IPS DF 6.9 (cell line): Measurements from ENCODE around the gene ABHD16A.
A peak's percentile ranks its signal among the peaks of the same experiment; 100 is the strongest.

Source experiments
- DNase-seq: peaks from one replicate; pipeline ENCODE4 v3.0.0-alpha.2; 2013; ENCODE audit warnings: low read depth, low spot score
- H3K27ac ChIP-seq: one replicate; pipeline ENCODE4 v1.5.1; 2013; ENCODE audit warnings: low read length, control low read depth
- H3K27me3 ChIP-seq: 2 replicates; pipeline ENCODE4 v1.6.1; 2013; ENCODE audit warnings: mild to moderate bottlenecking, low read length; ENCODE audit not compliant: control insufficient read depth, insufficient read depth
- H3K36me3 ChIP-seq: 2 replicates; pipeline ENCODE4 v1.6.1; 2013; ENCODE audit warnings: low read length; ENCODE audit not compliant: control insufficient read depth, insufficient read depth
- H3K4me1 ChIP-seq: 2 replicates; pipeline ENCODE4 v1.6.1; 2013; ENCODE audit warnings: low read length; ENCODE audit not compliant: control insufficient read depth, insufficient read depth
- H3K4me3 ChIP-seq: 2 replicates; pipeline ENCODE4 v1.5.1; 2013; ENCODE audit warnings: mild to moderate bottlenecking, low read length
- H3K9me3 ChIP-seq: 2 replicates; pipeline ENCODE4 v1.6.1; 2013; ENCODE audit warnings: low read length, inconsistent platforms; ENCODE audit not compliant: control insufficient read depth, insufficient read depth
- WGBS: extraction: QIAGEN DNeasy Blood & Tissue Kit; methylation state at CpG from one replicate; pipeline ENCODE4 v1.1.7; 2013; ENCODE audit warnings: mixed read lengths, missing lambda C conversion rate; ENCODE audit not compliant: insufficient read length, insufficient coverage; 5-methylcytosine and 5-hydroxymethylcytosine counted together

ABHD16A gene

DNA sequence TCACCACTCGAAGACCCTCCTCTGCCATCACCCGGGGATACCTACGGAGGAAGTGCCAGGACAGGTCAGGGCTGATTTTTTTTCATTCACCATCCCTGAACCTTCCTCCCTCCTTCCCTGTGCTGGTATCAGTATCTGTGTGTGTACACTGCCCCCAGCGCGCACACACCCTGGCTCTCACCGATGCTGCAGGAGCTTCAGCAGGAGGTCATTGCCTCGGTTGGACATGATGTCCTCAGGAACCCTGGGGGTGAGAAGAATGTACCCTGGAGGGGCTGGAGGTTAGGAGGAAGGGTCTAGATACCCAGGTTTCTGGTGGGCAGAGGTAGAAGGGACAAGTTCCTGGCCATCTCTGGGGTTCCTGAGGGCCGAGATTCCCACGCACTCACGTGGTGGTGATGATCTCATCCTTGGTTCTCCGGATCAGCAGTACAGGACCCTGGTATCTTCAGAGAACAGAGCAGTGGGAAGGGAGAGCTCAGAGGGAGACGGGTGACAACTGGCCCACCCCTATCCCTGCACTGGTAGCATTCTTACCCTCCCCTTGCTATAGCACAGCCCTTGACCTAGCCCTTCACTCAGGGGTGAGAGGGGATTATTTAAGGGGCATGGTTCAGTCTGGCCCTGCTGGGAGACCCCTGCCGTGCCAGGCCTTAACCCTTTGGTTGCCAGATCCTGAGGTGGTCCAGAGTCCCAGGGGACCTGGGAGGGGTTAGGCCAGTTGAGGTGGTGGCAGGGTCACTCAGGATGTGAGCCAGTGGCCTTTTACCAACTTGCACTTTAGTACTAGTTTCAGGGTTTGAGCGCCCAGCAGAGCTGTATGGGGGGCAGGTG, 15.0 kb downstream of the ABHD16A start:
- no peaks in the 10 kb centered on the region for H3K27me3 ChIP-seq
- no peak for DNase-seq
- H3K9me3 ChIP-seq, result no peaks in the 10 kb centered on the region
- H3K27ac ChIP-seq, result no peak overlapping the region
- no CpG with 5 or more reads among the region's 14 CpGs for WGBS
- no peak overlapping the region for H3K4me3 ChIP-seq
- H3K36me3 ChIP-seq, result peaks cover 13% of the 10 kb centered on the region
- H3K4me1 ChIP-seq, result peaks cover 1% of the 10 kb centered on the region; the same call in 1 of the 2 replicates

DNA sequence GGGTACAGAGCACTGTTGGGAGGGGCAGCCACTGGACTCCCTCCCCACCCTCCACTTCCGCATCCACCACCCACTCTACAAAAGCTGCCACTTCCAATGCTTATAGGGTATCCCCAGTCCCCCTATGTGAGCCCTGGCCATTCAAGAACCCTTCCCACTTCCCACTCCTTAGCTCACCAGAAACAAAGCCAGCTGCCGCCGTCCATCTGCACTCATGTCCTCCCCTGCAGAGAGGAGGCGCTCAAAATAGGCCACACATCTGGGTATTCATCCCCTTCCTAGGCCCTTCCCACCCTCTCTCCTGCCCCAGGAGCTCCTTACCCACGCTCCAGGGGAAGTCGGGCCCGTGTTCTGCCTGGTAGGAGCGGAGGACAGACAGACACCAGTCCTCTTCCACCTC, 15.8 kb downstream of the ABHD16A start:
- no peak for DNase-seq
- H3K9me3 ChIP-seq, result no peaks in the 10 kb centered on the region
- no CpG with 5 or more reads among the region's 8 CpGs for WGBS
- H3K27me3 ChIP-seq, result no peaks in the 10 kb centered on the region
- H3K4me3 ChIP-seq, result no peak overlapping the region
- H3K4me1 ChIP-seq, result peaks cover 1% of the 10 kb centered on the region; the same call in 1 of the 2 replicates
- peaks cover 13% of the 10 kb centered on the region for H3K36me3 ChIP-seq
- H3K27ac ChIP-seq, result no peak overlapping the region

DNA sequence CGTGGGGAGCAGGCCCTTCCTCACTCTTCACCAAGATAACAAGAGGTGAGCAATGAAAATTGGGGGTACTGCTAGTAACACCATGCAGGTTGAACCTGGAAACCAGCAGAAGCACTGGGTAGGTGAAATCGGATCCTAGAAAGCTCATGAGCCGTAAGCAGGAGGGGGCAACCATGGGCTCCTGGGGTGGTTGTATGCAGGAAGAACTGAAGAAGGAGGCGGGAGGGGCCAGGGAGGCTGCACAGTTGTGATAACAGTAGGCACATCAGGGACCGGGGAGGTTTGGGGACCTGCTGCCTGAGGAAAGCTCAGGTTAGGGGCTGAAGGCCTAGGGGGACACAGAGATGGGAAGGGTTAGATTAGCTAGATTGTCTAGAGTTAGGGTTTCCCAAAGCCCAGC, 16.6 kb downstream of the ABHD16A start:
- no CpG with 5 or more reads among the region's 5 CpGs for WGBS
- no peak for DNase-seq
- Histone ChIP-seq H3K9me3 (no peaks in the 10 kb centered on the region), H3K4me3 (no peak overlapping the region), H3K27ac (no peak overlapping the region), H3K4me1 (peaks cover 1% of the 10 kb centered on the region; the same call in 1 of the 2 replicates), H3K36me3 (peaks cover 13% of the 10 kb centered on the region), H3K27me3 (peaks cover 1% of the 10 kb centered on the region; the same call in 1 of the 2 replicates)

DNA sequence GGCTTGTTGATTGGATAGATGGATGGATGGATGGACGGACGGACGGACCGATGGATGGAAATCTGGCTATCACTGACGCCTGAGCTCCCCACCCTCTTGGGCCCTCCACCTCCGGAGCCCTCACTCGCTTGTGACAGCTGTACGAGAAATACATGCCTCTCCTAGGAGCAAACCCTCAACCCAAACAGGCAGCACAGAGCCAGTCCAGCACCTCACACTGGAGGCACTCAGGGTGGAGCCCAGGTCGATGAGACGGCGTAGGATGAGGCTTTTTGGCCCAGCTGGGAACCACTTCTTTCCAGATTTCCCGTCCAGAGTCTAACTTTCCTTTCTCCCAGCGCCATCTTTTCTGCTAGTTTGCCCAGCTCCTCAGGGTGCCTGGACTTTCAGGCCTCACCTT, 19.5 kb downstream of the ABHD16A start:
- Histone ChIP-seq H3K4me3 (peak overlapping the region; percentile 16; the same call in 1 of the 2 replicates), H3K9me3 (no peaks in the 10 kb centered on the region), H3K4me1 (peaks cover 1% of the 10 kb centered on the region; the same call in 1 of the 2 replicates), H3K27me3 (peaks cover 2% of the 10 kb centered on the region; the same call in 1 of the 2 replicates), H3K27ac (no peak overlapping the region), H3K36me3 (peaks cover 10% of the 10 kb centered on the region; the same call in 1 of the 2 replicates)
- no CpG with 5 or more reads among the region's 13 CpGs for WGBS
- DNase-seq, result no peak

DNA sequence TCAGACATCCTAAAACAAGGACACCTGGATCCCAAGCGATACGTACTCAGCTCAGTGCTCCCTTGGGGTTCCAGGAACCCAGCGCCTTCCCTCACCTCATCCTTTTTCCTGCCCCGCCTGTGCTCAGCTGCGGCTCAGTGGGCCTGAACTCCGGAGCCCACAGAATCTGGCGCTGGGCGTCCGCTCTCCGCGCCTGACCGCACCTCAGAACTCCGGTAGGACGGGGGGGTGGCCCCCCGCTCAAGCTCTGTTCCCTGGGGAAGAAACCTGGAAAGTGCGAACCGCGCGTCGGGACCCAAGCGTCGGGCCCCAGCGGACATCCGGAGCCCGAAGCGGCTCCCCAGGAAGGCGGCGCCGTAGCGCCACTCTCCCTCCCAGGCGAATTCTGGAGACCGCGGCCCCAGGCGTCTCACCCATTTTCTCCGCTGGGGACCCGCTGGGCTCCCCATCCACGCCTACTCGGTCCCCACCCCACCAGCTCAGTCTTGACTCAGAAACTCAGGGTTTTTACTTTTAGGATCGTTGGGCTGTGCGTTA, 21.9 kb downstream of the ABHD16A start:
- no CpG with 5 or more reads among the region's 40 CpGs for WGBS
- peak overlapping the region; percentile 26; the same call in 1 of the 2 replicates for H3K4me3 ChIP-seq
- no peaks in the 10 kb centered on the region for H3K36me3 ChIP-seq
- no peak for DNase-seq
- H3K27me3 ChIP-seq, result peaks cover 2% of the 10 kb centered on the region; the same call in 1 of the 2 replicates
- H3K4me1 ChIP-seq, result peaks cover 1% of the 10 kb centered on the region; the same call in 1 of the 2 replicates
- no peak overlapping the region for H3K27ac ChIP-seq
- no peaks in the 10 kb centered on the region for H3K9me3 ChIP-seq

DNA sequence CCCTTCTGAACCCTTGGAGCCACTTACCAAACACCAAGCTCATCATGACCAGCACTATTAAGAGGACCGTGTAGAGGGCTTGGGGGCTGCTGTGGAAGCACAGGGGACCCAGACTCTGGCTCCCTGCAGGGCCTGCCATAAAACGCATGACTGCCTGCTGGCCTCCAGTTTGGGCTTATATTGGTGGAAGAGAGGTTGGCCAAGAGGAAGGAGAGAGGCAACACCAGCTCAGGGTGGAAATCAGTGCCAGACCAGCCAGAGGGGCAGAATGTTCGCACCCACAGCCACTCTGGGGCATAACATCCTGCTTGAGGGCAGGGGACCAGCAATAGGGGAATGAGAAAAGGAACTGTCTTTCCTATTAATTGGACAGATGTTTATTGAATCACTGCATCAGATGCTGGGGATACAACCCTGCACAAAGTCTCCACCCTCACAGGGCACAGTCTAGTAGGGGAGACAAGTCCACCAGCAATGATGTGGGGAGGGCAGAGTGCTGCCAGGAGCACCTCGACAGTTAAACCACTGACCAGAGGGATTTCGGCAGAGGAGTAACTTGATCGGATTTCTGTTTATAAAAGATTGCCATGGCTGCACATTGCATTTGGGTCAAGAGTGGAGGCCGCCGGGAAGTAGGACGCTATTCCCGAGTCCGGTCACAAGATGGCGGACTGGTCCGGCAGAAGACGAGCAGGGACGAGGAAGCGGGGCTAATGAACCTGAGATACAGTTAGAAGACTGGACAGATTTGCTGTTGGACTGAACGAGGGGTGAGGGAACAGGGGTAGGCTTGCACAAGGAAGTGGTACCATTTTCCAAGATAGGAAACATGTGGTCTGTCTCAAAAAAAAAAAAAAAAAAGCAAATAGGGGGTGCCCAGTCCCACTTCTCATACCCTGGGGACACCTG, 22.6 kb downstream of the ABHD16A start, which contains the start of gene LY6G5C:
Gene LY6G5C (minus strand): TSS at position 842 of the 909 bp plus-strand sequence. CDS start 694 bp downstream, at position 148.
- Histone ChIP-seq H3K27ac (no peak within 1 kb of the TSS), H3K27me3 (peaks cover 2% of the 10 kb centered on the region; the same call in 1 of the 2 replicates), H3K36me3 (no peaks in the 10 kb centered on the region), H3K4me1 (peaks cover 1% of the 10 kb centered on the region; the same call in 1 of the 2 replicates), H3K9me3 (no peaks in the 10 kb centered on the region), H3K4me3 (peak within 1 kb of the TSS; percentile 26; the same call in 1 of the 2 replicates)
- DNase-seq, result no peak
- WGBS, result no CpG with 5 or more reads among the region's 17 CpGs

DNA sequence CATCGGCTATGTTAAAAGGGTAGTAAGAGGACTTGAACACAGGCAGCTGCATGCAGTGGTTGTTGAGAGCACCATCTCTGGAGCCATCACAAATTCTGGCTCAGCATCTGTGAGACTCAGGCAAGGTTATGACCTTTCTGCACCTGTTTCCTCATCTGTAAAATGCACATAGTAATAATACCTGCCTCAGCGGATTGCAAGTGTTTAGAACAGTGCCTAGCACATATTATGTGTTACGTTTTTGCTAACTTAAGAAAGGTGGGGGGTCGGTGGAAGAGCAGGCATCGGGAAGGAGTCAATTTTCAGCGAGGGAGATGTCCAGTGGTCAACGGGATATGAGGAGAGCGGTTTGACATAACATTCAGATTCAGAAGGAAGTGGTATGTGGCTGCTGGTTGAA, 25.2 kb downstream of the ABHD16A start:
- H3K4me1 ChIP-seq, result no peaks in the 10 kb centered on the region
- no CpG with 5 or more reads among the region's 8 CpGs for WGBS
- no peak overlapping the region for H3K27ac ChIP-seq
- no peak overlapping the region for H3K4me3 ChIP-seq
- H3K27me3 ChIP-seq, result peaks cover 2% of the 10 kb centered on the region; the same call in 1 of the 2 replicates
- H3K9me3 ChIP-seq, result no peaks in the 10 kb centered on the region
- no peaks in the 10 kb centered on the region for H3K36me3 ChIP-seq
- no peak for DNase-seq

DNA sequence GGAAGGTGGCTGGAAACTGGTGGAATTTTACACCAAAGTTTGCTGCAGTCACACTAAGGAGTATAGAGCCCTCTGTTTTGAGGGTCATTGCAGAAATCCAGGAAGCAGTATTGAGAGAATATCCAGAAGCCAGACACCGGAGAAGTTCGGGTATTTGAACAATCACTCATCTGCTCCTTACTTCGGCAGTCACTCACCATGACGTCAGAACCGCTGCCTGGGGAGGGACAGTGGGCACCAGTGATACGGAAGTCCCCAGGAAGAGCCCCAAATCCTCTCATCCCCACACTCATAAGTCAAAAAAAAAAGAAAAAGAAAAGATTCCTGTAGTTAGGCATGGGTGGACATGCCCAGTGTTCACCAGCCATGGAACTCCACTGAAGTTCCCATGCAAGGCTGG, 26.2 kb downstream of the ABHD16A start:
- Histone ChIP-seq H3K4me3 (no peak overlapping the region), H3K36me3 (peaks cover 3% of the 10 kb centered on the region), H3K9me3 (no peaks in the 10 kb centered on the region), H3K27me3 (peaks cover 2% of the 10 kb centered on the region; the same call in 1 of the 2 replicates), H3K27ac (no peak overlapping the region), H3K4me1 (no peaks in the 10 kb centered on the region)
- DNase-seq, result no peak
- no CpG with 5 or more reads among the region's 6 CpGs for WGBS

DNA sequence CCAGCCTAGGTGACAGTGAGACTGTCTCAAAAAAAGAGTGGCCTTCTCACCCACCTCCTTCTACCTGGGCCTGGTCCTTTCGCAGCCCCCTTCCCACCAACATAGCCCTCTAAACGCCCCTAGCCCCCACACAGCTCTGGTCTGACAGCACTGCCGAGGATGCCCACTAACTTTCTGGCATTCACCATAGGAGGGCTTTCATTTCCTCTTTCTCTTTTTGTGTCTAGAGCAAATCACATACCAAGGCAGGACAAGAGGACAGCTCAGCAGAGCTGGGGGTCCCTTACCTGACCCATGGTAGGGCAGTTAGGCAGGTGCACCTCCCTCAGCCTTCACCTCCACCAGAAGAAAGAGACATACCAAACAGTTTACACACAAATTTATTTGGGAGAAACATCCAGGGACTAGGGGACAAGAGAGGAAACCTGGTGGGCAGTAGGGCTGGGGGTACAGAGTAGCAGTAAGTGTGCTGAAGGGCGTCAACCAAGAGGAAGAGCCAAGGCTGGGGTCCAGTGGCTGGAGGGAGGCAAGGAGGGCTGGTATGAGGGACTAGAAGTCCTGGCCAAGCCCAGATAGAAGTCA, 26.7 kb downstream of the ABHD16A start:
- Histone ChIP-seq H3K36me3 (peaks cover 6% of the 10 kb centered on the region), H3K4me3 (no peak overlapping the region), H3K27me3 (0 out of 2 replicates have a peak, but pooled peaks cover under 1% of the 10 kb centered on the region), H3K4me1 (no peaks in the 10 kb centered on the region), H3K27ac (no peak overlapping the region), H3K9me3 (no peaks in the 10 kb centered on the region)
- DNase-seq, result no peak
- no CpG with 5 or more reads among the region's 4 CpGs for WGBS
